Measurements from ENCODE around the gene ARL4C. TPM values are rescaled to one million over a fixed set of nuclear protein-coding genes. Genes with fewer than 3 reads are reported as not detected.

ARL4C gene
- total and polyA plus RNA-seq, 2 of the 8 experiments (the other 6 are each of a cell fraction or from before 2014, with no cell fraction given) = 7.0 to 16.9 TPM

GRCh38 chr2:234444242-234444730 is 52.6 kb downstream of the ARL4C start (continued):
- no peak for TF ChIP-seq CHD7 (IDR thresholded peaks at IDR 0.05; ENCODE audit: insufficient replicate concordance, low read length)
- no peak for TF ChIP-seq POU5F1 (IDR thresholded peaks at IDR 0.05; ENCODE audit: low read depth, low read length)
- TF ChIP-seq CREB1 (IDR thresholded peaks at IDR 0.05) = no peak
